ENCODE results near the gene B4GALNT3. TPM values are rescaled to one million over a fixed set of nuclear protein-coding genes. Genes with fewer than 3 reads are reported as not detected.

Gene B4GALNT3
- total RNA-seq, 1 donor from 2014 or later = 2.9 TPM

DNA sequence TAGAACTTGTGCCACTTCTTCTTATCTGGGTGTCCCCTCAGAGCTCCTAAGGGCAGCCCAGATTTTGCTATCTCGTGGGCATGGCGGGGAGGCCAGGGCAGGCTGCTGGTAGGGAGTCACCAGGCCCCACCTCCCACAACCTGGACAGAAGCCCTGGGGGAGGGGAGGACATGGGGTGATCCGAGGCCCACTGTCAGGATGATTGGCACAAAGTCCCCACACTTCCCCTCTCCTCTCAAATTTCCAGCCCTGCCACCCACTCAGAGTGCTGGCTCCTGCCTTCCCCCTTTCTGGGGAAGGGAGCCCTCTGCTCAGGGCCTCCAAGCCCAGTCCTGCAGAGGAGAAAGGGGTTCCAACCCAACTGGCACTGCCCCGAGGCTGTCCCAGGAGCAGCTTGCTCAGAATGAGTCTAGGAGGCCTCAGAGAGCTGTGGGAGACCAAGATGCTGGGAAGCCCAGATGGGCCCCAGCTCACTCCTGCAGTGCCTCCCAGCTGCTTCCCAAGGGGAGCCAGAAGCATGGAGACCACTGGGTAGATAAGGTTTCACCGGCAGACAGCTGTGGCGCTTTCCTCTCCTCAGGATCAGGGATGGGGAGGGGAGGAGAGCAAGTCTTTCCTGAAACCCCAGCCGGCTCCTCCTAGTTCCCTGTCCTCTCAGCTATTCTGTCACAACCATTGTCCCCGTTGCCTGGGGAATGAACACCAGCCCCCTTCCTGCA lies 82.8 kb downstream of the B4GALNT3 start:
- Mint-ChIP-seq H3K9me3 (ENCODE audit: low read depth) (no peaks in the 10 kb centered on the region), H3K4me3 (ENCODE audit: unreplicated experiment) (no peak overlapping the region), H3K27ac (ENCODE audit: unreplicated experiment) (no peak overlapping the region), H3K27me3 (ENCODE audit: low read depth) (peaks cover 13% of the 10 kb centered on the region), H3K36me3 (ENCODE audit: low read depth) (no peaks in the 10 kb centered on the region), H3K4me1 (ENCODE audit: low read depth) (peaks cover 24% of the 10 kb centered on the region)
- DNase-seq (ENCODE audit: low spot score) = no peak
- TF ChIP-seq, protein P1, sequence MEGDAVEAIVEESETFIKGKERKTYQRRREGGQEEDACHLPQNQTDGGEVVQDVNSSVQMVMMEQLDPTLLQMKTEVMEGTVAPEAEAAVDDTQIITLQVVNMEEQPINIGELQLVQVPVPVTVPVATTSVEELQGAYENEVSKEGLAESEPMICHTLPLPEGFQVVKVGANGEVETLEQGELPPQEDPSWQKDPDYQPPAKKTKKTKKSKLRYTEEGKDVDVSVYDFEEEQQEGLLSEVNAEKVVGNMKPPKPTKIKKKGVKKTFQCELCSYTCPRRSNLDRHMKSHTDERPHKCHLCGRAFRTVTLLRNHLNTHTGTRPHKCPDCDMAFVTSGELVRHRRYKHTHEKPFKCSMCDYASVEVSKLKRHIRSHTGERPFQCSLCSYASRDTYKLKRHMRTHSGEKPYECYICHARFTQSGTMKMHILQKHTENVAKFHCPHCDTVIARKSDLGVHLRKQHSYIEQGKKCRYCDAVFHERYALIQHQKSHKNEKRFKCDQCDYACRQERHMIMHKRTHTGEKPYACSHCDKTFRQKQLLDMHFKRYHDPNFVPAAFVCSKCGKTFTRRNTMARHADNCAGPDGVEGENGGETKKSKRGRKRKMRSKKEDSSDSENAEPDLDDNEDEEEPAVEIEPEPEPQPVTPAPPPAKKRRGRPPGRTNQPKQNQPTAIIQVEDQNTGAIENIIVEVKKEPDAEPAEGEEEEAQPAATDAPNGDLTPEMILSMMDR (IDR thresholded peaks at IDR 0.05) = no peak

DNA sequence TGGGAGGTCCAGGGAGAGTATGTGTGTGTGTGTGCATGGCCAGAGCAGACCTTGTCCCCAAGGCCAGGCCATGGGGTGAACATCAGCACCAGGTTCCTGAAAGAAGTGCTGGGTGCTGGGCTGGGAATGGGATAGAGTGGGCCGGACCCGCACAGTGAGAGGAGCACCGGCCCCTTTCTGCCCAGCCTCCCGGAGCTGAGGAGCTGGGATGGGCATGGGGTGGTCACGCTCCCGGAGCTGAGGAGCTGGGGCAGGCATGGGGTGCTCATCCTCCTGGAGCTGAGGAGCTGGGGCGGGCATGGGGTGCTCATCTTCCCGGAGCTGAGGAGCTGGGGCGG lies 83.3 kb downstream of the B4GALNT3 start:
- DNase-seq (ENCODE audit: low spot score) = no peak
- peaks cover 24% of the 10 kb centered on the region for H3K4me1 Mint-ChIP-seq (ENCODE audit: low read depth)
- H3K4me3 Mint-ChIP-seq (ENCODE audit: unreplicated experiment) = no peak overlapping the region
- H3K36me3 Mint-ChIP-seq (ENCODE audit: low read depth) = no peaks in the 10 kb centered on the region
- H3K27me3 Mint-ChIP-seq (ENCODE audit: low read depth) = peaks cover 13% of the 10 kb centered on the region
- no peaks in the 10 kb centered on the region for H3K9me3 Mint-ChIP-seq (ENCODE audit: low read depth)
- H3K27ac Mint-ChIP-seq (ENCODE audit: unreplicated experiment) = no peak overlapping the region
- TF ChIP-seq, protein P1 (IDR thresholded peaks at IDR 0.05) = no peak

DNA sequence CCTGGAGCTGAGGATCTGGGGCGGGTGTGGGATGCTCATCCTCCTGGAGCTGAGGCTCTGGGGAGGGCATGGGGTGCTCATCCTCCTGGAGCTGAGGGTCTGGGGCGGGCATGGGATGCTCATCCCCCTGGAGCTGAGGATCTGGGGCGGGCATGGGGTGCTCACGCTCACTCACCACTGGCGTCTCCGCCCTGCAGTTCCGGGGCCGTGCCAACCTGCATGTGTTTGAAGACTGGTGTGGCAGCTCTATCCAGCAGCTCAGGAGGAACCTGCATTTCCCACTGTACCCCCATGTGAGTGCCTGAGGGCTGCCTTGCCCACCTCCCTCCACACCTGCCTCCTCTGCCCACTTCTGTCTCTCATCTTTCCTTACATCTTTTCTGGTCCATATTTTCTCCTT lies 84.4 kb downstream of the B4GALNT3 start:
- no peak for DNase-seq (ENCODE audit: low spot score)
- Mint-ChIP-seq H3K27me3 (ENCODE audit: low read depth) (peaks cover 13% of the 10 kb centered on the region), H3K4me1 (ENCODE audit: low read depth) (peaks cover 17% of the 10 kb centered on the region), H3K36me3 (ENCODE audit: low read depth) (no peaks in the 10 kb centered on the region), H3K27ac (ENCODE audit: unreplicated experiment) (no peak overlapping the region), H3K9me3 (ENCODE audit: low read depth) (no peaks in the 10 kb centered on the region), H3K4me3 (ENCODE audit: unreplicated experiment) (no peak overlapping the region)
- TF ChIP-seq, protein P1 (IDR thresholded peaks at IDR 0.05) = no peak

DNA sequence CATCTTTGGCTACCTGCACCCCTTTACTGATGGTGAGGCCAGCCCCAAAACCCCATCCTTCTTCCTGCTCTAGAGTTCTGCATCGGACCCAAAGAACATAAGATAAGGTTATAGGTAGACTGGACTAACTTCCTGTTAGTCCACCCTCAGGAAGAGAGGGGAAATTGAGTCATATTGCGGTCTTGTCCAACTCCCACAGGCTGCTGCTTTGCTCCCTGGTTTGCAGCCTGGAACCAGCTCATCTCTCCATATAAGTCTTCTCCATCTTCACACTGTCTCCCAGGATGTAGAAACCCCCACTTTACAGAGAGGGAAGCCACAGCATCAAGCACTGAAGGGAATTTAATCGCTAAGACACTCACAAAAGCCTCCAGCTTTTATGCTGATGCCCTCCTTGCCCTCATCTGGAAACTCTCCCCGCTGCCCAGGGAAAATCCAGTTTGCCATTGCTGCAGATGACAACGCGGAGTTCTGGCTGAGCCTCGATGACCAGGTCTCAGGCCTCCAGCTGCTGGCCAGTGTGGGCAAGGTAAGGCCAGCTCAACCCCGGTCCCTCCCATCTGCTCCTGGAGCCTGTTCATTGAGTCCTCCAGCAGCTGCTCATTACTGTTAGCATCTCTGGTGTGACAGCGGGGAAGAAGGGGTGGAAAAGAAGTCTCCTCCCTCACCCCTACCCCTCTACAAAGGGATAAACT lies 85.3 kb downstream of the B4GALNT3 start:
- TF ChIP-seq, protein P1 (IDR thresholded peaks at IDR 0.05) = no peak
- Mint-ChIP-seq H3K27me3 (ENCODE audit: low read depth) (peaks cover 13% of the 10 kb centered on the region), H3K27ac (ENCODE audit: unreplicated experiment) (no peak overlapping the region), H3K4me3 (ENCODE audit: unreplicated experiment) (no peak overlapping the region), H3K9me3 (ENCODE audit: low read depth) (no peaks in the 10 kb centered on the region), H3K4me1 (ENCODE audit: low read depth) (peaks cover 15% of the 10 kb centered on the region), H3K36me3 (ENCODE audit: low read depth) (peaks cover 1% of the 10 kb centered on the region)
- no peak for DNase-seq (ENCODE audit: low spot score)

DNA sequence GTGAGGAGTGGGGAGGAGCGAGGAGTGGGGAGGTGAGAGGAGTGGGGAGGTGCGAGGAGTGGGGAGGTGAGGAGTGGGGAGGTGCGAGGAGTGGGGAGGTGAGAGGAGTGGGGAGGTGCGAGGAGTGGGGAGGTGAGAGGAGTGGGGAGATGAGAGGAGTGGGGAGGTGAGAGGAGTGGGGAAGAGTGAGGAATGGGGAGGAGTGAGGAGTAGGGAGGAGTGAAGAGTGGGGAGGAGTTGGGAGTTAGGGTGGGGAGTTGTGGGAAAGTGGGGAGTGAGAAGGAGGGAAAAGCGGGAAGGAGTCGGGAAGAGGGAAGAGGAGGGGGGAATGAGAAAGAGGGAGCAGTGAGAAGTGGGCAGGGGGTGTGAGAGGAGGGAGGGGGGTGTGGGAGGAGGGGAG lies 86.1 kb downstream of the B4GALNT3 start:
- peaks cover 1% of the 10 kb centered on the region for H3K36me3 Mint-ChIP-seq (ENCODE audit: low read depth)

More for the DNA sequence above, 86.1 kb downstream of the B4GALNT3 start:
- TF ChIP-seq, protein P1 (IDR thresholded peaks at IDR 0.05) = no peak
- Mint-ChIP-seq H3K27me3 (ENCODE audit: low read depth) (peaks cover 13% of the 10 kb centered on the region), H3K4me3 (ENCODE audit: unreplicated experiment) (no peak overlapping the region), H3K4me1 (ENCODE audit: low read depth) (peaks cover 15% of the 10 kb centered on the region), H3K9me3 (ENCODE audit: low read depth) (no peaks in the 10 kb centered on the region), H3K27ac (ENCODE audit: unreplicated experiment) (no peak overlapping the region)
- no peak for DNase-seq (ENCODE audit: low spot score)
